CD4-positive, alpha-beta T cell (primary cell): ENCODE results near the gene NPVF. TPM values are rescaled to one million over a fixed set of nuclear protein-coding genes. Genes with fewer than 3 reads are reported as not detected.

Experiments
- ATAC-seq: fragments of 200-7000 bp; cut with Tn5 transposase; one replicate; pipeline ENCODE4 v1.10.0; 2022; ENCODE audit warnings: mild to moderate bottlenecking; ENCODE audit not compliant: poor library complexity
- CTCF ChIA-PET: fragments of 350-600 bp; sonication (Branson Sonifier 250); formaldehyde crosslinking; loops from one replicate; lab custom pipeline; 2021; ENCODE audit warnings: antibody characterized with exemption, inconsistent platforms; lab: Charles Lee
- POLR2A ChIA-PET: fragments of 350-600 bp; sonication (Branson Sonifier 250); formaldehyde crosslinking; loops from one replicate; lab custom pipeline; 2021; ENCODE audit warnings: antibody characterized with exemption, inconsistent platforms; lab: Charles Lee
- DNase-seq, 14 experiments: peaks; one replicate each; pipeline ENCODE4 v3.0.0-alpha.2; 2013 to 2020; ENCODE audit warnings: mixed read lengths in 2 of 14
- H3K27ac ChIP-seq, 2 donors: one replicate each; pipeline versions ENCODE4 v1.5.1 to v1.7.0; 2013; ENCODE audit warnings: low read length in 2 of 2, low read depth in 1 of 2, mild to moderate bottlenecking in 1 of 2
- H3K27me3 ChIP-seq, 2 experiments: 1 replicate in 1 of 2; 2 replicates in 1 of 2; pipeline versions ENCODE4 v1.6.1 to v1.7.0; 2013; ENCODE audit warnings: low read length in 2 of 2, control low read depth in 1 of 2, mild to moderate bottlenecking in 1 of 2, moderate library complexity in 1 of 2; ENCODE audit not compliant: insufficient read depth in 2 of 2, control insufficient read depth in 1 of 2
- H3K36me3 ChIP-seq: one replicate; pipeline ENCODE4 v1.6.1; 2013; ENCODE audit warnings: low read length, control low read depth; ENCODE audit not compliant: insufficient read depth
- H3K4me1 ChIP-seq: one replicate; pipeline ENCODE4 v1.6.1; 2013; ENCODE audit warnings: low read length, control low read depth; ENCODE audit not compliant: insufficient read depth
- H3K4me3 ChIP-seq: one replicate; pipeline ENCODE4 v1.5.1; 2013; ENCODE audit warnings: mild to moderate bottlenecking, low read length, moderate library complexity
- H3K9me3 ChIP-seq, 2 experiments: 1 replicate in 1 of 2; 2 replicates in 1 of 2; pipeline versions ENCODE4 v1.6.1 to v1.7.0; 2013; ENCODE audit warnings: low read length in 2 of 2, mild to moderate bottlenecking in 2 of 2, control low read depth in 1 of 2, moderate library complexity in 1 of 2; ENCODE audit not compliant: control insufficient read depth in 1 of 2, insufficient read depth in 1 of 2
- H3K27ac Mint-ChIP-seq: one replicate; pipeline ENCODE4 v1.8.0; 2020; ENCODE audit warnings: mixed read lengths
- H3K27me3 Mint-ChIP-seq: one replicate; pipeline ENCODE4 v1.8.0; 2021; ENCODE audit warnings: mixed read lengths
- H3K36me3 Mint-ChIP-seq: one replicate; pipeline ENCODE4 v1.8.0; 2021; ENCODE audit warnings: low read depth, mixed read lengths
- H3K4me1 Mint-ChIP-seq: one replicate; pipeline ENCODE4 v1.8.0; 2021; ENCODE audit warnings: low read depth, mixed read lengths
- H3K4me3 Mint-ChIP-seq: one replicate; pipeline ENCODE4 v1.8.0; 2020; ENCODE audit warnings: mild to moderate bottlenecking, mixed read lengths
- H3K9me3 Mint-ChIP-seq: one replicate; pipeline ENCODE4 v1.8.0; 2020; ENCODE audit warnings: mixed read lengths
- CTCF ChIP-seq: fragments of 200-600 bp; IDR thresholded peaks from one replicate; pipeline ENCODE4 v1.8.0; 2022; ENCODE audit warnings: antibody characterized with exemption, mild to moderate bottlenecking
- intact Hi-C, 2 experiments: fragments of 100-400 bp; cut with DNase I in 1 of 2; cut with micrococcal nuclease in 1 of 2; formaldehyde crosslinking; loops; one replicate each; pipeline versions ENCODE4 v1.15.1 to v1.9.0; 2023 to 2025; cut with DNase I, micrococcal nuclease
- total RNA-seq, 174 experiments: library from RNA in 2 of 174; stranded (reverse) in 2 of 174; gene quantifications; one replicate each; pipeline ENCODE4 v1.2.3 and lab custom pipeline; 2021 to 2026

NPVF gene
- total RNA-seq, 2 experiments from 2014 or later, result not detected

- Histone ChIP-seq H3K4me3 (no peak overlapping the region), H3K27ac (no peak overlapping the region), H3K27me3 (no peaks in the 10 kb centered on the region), H3K9me3 (no peaks in the 10 kb centered on the region), H3K36me3 (no peaks in the 10 kb centered on the region), H3K4me1 (peaks cover 9% of the 10 kb centered on the region)
- TF ChIP-seq CTCF, result peak; percentile 82
- H3K4me1 Mint-ChIP-seq, result peaks cover 33% of the 10 kb centered on the region
- no peaks in the 10 kb centered on the region for H3K36me3 Mint-ChIP-seq
- ChIA-PET CTCF (interaction anchor here (0.5 to 2.5 kb wide), 14 partner anchors 9 to 1848 kb away, joined by 3 to 10 read pairs (median 4); no protein-coding TSS in a partner anchor), POLR2A (interaction anchor here (0.7 to 1.0 kb wide), 2 partner anchors 14 to 131 kb away, joined by 3 read pairs; no protein-coding TSS in a partner anchor)
- ATAC-seq (peak; percentile 71), DNase-seq (peak; percentile 35 to 86 (median 57))
- H3K27me3 Mint-ChIP-seq, result no peaks in the 10 kb centered on the region
- intact Hi-C loops, result loop anchor here (1.0 to 2.0 kb wide), 4 partner anchors 130 to 592 kb away; no protein-coding TSS in a partner anchor
- peak overlapping the region; percentile 60 for H3K27ac Mint-ChIP-seq
- peak overlapping the region; percentile 76 for H3K4me3 Mint-ChIP-seq
- H3K9me3 Mint-ChIP-seq, result no peaks in the 10 kb centered on the region
Observed at GRCh38 chr7:25259487-25260243, 31.4 kb upstream of the NPVF start.

- POLR2A ChIA-PET, result no interaction called here
- H3K4me1 Mint-ChIP-seq, result peaks cover 21% of the 10 kb centered on the region
Observed at GRCh38 chr7:25256333-25256819, 28.1 kb upstream of the NPVF start.

More at GRCh38 chr7:25256333-25256819, 28.1 kb upstream of the NPVF start:
- no peak overlapping the region for H3K4me3 Mint-ChIP-seq
- no peak overlapping the region for H3K27ac ChIP-seq
- H3K36me3 ChIP-seq, result no peaks in the 10 kb centered on the region
- no peak for DNase-seq
- peaks cover 6% of the 10 kb centered on the region for H3K4me1 ChIP-seq
- no peaks in the 10 kb centered on the region for H3K9me3 ChIP-seq
- intact Hi-C loops, result no loop called here
- ATAC-seq, result no peak
- no peaks in the 10 kb centered on the region for H3K27me3 Mint-ChIP-seq
- H3K36me3 Mint-ChIP-seq, result no peaks in the 10 kb centered on the region
- no peak overlapping the region for H3K4me3 ChIP-seq
- TF ChIP-seq CTCF, result no peak
- H3K27ac Mint-ChIP-seq, result no peak overlapping the region
- no peaks in the 10 kb centered on the region for H3K9me3 Mint-ChIP-seq
- CTCF ChIA-PET, result interaction anchor here (1.4 kb wide), 1 partner anchor 309 kb away, joined by 5 read pairs; no protein-coding TSS in a partner anchor
- no peaks in the 10 kb centered on the region for H3K27me3 ChIP-seq
